GM12892 (cell line): Measurements from ENCODE around the gene PRKCD.

Experiments used
- POLR2A ChIP-seq: IDR thresholded peaks from 2 replicates; pipeline ENCODE4 v1.6.1; 2011; ENCODE audit warnings: low read depth, low read length, control low read depth
- POLR2AphosphoS5 ChIP-seq: IDR thresholded peaks from 2 replicates; pipeline ENCODE4 v1.6.1; 2011; ENCODE audit warnings: low read depth, low read length, control low read depth

DNA sequence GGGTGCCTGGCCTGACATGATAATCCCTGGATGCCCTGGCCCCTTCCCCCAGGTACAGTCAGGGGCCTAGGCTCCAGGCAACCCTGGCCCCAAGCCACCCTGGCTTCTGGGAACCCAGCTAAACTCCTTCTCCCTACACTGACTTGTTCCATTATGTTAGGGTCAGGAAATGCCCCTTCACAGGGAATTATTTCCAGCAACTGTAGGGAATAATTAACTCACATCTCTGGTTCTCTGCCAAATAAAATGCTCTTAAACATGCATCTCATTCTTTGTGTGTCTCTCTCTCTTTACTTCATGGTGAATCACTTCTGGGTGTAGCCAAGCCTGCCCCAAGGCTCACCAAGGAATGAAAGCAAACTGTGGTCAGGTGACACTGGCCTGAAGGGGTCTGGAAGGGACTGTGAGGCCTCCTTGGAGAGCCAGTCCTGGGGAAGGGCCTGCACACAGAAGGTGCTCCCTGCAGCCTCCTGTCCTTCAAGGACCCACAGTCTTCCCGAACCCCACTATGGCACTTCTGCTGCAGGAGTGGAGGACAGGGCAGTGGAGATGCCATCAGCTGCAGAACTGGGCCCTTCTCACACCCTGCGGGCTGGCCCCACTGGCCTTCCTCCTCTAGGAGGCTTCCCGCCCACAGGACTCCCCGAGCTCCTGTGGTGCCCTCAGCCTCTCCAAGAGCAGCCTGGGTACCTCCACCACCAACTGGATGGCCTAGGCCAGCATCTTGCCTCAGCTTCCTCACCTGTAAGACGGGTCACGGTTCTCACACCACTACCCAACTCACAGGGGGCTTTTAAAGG is 77.2 kb downstream of the PRKCD start:
- TF ChIP-seq POLR2AphosphoS5 (no peak), POLR2A (no peak)
